KOPT-K1 (cell line): ENCODE results near the gene FEM1A.
"Not testable (repeated sequence)": the region's sequence is repeated elsewhere in the genome, so short reads cannot be mapped to it uniquely, and the experiment has no call there.

ENCODE experiments used
- H3K27ac ChIP-seq: fragments of 200-600 bp; sonication (generic); 2 replicates; pipeline ENCODE4 v1.5.1; 2016; ENCODE audit warnings: antibody characterized with exemption, mild to moderate bottlenecking, low read depth, low read length; ENCODE audit not compliant: poor library complexity, severe bottlenecking
- H3K36me3 ChIP-seq: fragments of 200-600 bp; sonication (generic); 2 replicates; pipeline ENCODE4 v1.5.1; 2017; ENCODE audit warnings: antibody characterized with exemption, mild to moderate bottlenecking, low read length, moderate library complexity; ENCODE audit not compliant: insufficient read depth
- H3K9me3 ChIP-seq: fragments of 200-600 bp; sonication (generic); 2 replicates; pipeline ENCODE4 v1.5.1; 2017; ENCODE audit warnings: antibody characterized with exemption, low read length, mild to moderate bottlenecking; ENCODE audit not compliant: insufficient read depth, poor library complexity, severe bottlenecking

FEM1A gene, protein sequence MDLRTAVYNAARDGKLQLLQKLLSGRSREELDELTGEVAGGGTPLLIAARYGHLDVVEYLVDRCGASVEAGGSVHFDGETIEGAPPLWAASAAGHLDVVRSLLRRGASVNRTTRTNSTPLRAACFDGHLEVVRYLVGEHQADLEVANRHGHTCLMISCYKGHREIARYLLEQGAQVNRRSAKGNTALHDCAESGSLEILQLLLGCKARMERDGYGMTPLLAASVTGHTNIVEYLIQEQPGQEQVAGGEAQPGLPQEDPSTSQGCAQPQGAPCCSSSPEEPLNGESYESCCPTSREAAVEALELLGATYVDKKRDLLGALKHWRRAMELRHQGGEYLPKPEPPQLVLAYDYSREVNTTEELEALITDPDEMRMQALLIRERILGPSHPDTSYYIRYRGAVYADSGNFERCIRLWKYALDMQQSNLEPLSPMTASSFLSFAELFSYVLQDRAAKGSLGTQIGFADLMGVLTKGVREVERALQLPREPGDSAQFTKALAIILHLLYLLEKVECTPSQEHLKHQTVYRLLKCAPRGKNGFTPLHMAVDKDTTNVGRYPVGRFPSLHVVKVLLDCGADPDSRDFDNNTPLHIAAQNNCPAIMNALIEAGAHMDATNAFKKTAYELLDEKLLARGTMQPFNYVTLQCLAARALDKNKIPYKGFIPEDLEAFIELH

GRCh38 chr19:4791183-4792018 lies at the start of gene FEM1A:
FEM1A (plus strand) TSS chr19:4791734; CDS start chr19:4791855, 121 bp downstream.
- Histone ChIP-seq H3K27ac (peak within 1 kb of the TSS; percentile 91), H3K9me3 (no peaks in the 10 kb centered on the region), H3K36me3 (peaks cover 37% of the 10 kb centered on the region)

DNA sequence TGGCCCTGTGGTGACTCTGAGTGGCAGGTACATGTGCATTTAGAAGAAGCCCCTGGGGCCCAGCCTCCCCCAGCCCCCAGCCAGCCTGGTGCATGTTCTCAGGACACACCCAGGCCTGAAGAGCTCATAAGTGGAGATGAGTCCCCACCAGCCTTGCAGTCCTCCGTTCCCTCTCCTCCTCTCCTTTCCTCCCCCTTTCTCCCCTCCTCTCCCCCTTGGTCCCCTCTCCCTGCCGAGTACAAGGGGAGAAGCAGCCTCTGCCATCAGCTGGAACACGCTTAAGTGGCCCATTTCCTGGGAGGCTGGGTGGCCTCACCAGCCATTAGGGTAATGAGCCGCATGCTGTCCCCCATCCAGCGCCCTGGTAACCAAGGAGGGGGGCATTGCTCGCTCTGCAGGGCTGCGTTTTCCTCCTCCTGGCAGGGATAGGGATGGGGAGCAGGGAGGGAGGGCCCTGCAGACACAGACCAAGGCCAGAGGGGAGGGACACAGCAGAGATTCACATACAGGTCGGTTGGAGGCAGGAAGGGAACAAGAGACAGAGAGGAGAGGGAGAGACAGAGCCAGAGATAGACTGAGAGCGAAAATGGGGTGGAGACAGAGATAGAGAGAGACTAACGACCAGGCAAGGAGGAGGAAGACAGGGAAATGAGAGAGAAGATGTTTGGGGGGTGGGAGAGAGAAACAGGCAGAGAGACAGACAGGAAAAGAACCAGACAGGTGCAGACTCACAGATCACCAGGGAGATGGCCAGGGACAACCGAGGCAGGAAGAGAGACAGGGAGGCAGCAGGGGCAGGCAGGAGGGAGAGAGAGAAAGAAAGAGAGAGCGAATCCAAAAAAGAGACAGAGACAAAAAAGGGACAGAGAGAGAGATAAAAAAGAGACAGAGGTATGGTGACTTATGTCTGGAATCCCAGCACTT lies 48.5 kb upstream of the FEM1A start:
- Histone ChIP-seq H3K36me3 (no peaks in the 10 kb centered on the region), H3K9me3 (no peaks in the 10 kb centered on the region), H3K27ac (no peak overlapping the region)

DNA sequence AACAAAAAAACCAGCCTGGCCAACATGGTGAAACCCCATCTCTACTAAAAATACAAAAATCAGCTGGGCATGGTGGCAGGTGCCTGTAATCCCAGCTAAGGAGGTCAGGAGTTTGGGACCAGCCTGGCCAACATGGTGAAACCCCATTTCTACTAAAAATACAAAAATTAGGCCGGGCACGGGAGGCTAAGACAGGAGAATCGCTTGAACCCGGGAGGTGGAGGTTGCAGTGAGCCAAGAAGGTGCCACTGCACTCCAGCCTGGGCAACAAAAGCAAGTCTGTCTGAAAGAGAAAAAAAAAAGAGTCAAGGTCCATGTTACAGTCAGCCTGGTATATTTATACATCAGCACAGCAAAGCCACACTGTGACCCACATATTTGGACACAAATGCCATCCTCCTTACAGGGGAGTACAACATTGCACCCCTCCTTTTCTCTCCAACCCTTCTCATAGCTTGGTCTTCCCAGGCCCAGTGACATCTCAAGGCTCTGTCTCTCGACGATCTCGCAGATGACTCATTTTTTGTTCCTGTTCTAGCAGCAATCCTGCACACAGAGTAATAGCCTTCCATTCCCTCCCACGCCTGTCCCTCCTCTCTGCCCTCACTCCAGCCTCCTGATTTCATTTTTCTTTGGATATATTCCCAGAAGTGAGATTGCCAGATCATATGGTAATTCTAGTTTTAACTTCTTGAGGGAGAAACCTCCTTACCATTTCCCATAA lies 46.9 kb upstream of the FEM1A start:
- no peak overlapping the region for H3K27ac ChIP-seq
- H3K9me3 ChIP-seq = no peaks in the 10 kb centered on the region
- H3K36me3 ChIP-seq = no peaks in the 10 kb centered on the region

DNA sequence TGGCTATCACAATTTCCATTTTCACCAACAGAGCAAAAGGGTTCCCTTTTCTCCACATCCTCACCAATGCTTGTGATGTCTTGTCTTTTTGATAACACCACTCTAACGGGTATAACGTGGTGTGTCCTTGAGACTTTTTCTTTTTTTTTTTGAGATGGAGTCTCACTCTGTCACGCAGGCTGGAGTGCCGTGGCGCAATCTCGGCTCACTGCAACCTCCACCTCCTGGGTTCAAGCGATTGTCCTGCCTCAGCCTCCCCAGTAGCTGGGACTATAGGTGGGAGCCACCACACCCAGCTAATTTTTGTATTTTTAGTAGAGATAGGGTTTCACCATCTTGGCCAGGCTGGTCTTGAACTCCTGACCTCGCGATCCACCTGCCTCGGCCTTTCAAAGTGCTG lies 46.4 kb upstream of the FEM1A start:
- H3K27ac ChIP-seq, H3K36me3 ChIP-seq, H3K9me3 ChIP-seq: not testable (repeated sequence)

GRCh38 chr19:4745986-4746385 lies 45.5 kb upstream of the FEM1A start:
- Histone ChIP-seq H3K9me3 (no peaks in the 10 kb centered on the region), H3K27ac (no peak overlapping the region), H3K36me3 (no peaks in the 10 kb centered on the region)

DNA sequence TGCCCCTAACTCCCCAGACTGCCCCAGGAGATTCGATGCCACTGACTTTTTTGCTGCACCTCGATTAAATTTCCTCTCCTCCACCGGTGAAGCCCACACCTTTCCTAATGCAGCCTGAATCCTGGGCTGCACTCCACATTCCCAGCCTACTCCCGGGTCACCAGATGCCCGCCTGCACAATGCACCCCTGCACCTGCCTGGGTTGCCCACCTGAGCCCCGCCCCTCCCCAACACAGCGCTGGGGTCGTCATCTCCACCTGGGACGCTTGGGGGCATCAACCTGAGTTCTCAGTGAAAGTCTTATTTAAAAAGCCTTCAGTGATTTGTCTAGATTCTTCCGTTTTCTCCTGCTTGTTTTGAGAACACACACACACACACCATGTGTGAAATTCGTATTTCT lies 43.3 kb upstream of the FEM1A start:
- Histone ChIP-seq H3K9me3 (no peaks in the 10 kb centered on the region), H3K36me3 (no peaks in the 10 kb centered on the region), H3K27ac (no peak overlapping the region)

- no peaks in the 10 kb centered on the region for H3K9me3 ChIP-seq
- no peak overlapping the region for H3K27ac ChIP-seq
- H3K36me3 ChIP-seq = no peaks in the 10 kb centered on the region
Observed at GRCh38 chr19:4748589-4748988, 42.9 kb upstream of the FEM1A start.

- Histone ChIP-seq H3K27ac (no peak overlapping the region), H3K36me3 (no peaks in the 10 kb centered on the region)
Observed at GRCh38 chr19:4749870-4750590, 41.5 kb upstream of the FEM1A start.

DNA sequence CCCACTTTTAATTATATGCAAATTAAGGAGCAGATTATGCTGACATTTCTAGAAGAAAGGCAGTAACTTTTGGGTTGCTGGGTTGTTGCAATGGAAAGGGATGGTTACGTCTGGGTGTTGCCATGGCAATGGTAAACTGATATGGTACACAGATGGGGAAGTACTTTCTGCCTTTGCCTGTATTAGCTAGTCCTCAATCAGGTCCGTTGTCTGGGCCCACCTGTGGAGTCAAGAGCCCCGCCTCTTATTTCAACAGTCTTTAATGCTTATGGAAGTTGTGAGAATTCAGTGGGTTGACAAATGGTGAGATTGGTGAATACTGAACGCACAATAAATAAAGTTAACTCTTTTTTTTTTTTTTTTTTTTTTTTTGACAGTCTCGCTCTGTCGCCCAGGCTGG lies 37.3 kb upstream of the FEM1A start:
- H3K27ac ChIP-seq = no peak overlapping the region
- no peaks in the 10 kb centered on the region for H3K9me3 ChIP-seq
- H3K36me3 ChIP-seq = no peaks in the 10 kb centered on the region

More at GRCh38 chr19:4749870-4750590, 41.5 kb upstream of the FEM1A start:
- no peaks in the 10 kb centered on the region for H3K9me3 ChIP-seq

GRCh38 chr19:4755459-4755858 lies 36.1 kb upstream of the FEM1A start:
- Histone ChIP-seq H3K36me3 (no peaks in the 10 kb centered on the region), H3K9me3 (no peaks in the 10 kb centered on the region), H3K27ac (no peak overlapping the region)

- no peaks in the 10 kb centered on the region for H3K9me3 ChIP-seq
- no peaks in the 10 kb centered on the region for H3K36me3 ChIP-seq
- H3K27ac ChIP-seq = no peak overlapping the region
Observed at GRCh38 chr19:4758082-4758481, 33.5 kb upstream of the FEM1A start.

DNA sequence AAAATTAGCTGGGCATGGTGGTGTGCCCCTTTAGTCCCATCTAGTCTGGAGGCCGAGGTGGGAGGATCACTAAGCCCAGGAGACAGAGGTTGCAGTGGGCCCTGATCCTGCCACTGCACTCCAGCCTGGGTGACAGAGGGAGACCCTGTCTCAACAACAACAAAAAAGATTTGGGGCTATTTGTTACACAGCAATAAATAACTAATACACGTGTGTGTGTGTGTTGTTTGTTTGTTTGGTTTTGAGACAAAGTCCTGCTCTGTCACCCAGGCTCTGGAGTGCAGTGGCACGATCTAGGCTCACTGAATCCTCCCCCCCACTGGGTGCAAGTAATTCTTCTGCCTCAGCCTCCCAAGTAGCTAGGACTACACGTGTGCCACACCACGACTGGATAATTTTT lies 32.9 kb upstream of the FEM1A start:
- Histone ChIP-seq H3K36me3 (no peaks in the 10 kb centered on the region), H3K27ac (no peak overlapping the region), H3K9me3 (no peaks in the 10 kb centered on the region)
